Posterior vena cava (tissue), 2 donors: ENCODE results near the gene DDX50. TPM values are rescaled to one million over a fixed set of nuclear protein-coding genes. Genes with fewer than 3 reads are reported as not detected.
"Not testable (repeated sequence)": the region's sequence is repeated elsewhere in the genome, so short reads cannot be mapped to it uniquely, and the experiment has no call there.

ENCODE experiments used
- DNase-seq: peaks from one replicate; pipeline ENCODE4 v3.0.0-alpha.2; 2020; ENCODE audit warnings: low spot score
- intact Hi-C, 2 donors: fragments of 100-400 bp; cut with DNase I; formaldehyde crosslinking; loops; one replicate each; pipeline versions ENCODE4 v1.14.1 to v1.14.2; 2022 to 2023
- total RNA-seq, 2 donors: library from RNA; stranded (reverse); fragmentation: NEBNext Ultra II Directional; extraction: Animal tissue kit (Norgen Biotek cat#: 25700); gene quantifications; one replicate each; pipeline ENCODE4 v1.2.1, GENCODE V29; 2021
- donor health status: DM: yes; HTN: yes; CAD: no.
- donor health status: DM: yes; HTN: yes; CAD: no.

Gene DDX50
- total RNA-seq, 2 donors from 2014 or later, result 39.3 to 45.6 TPM

DNA sequence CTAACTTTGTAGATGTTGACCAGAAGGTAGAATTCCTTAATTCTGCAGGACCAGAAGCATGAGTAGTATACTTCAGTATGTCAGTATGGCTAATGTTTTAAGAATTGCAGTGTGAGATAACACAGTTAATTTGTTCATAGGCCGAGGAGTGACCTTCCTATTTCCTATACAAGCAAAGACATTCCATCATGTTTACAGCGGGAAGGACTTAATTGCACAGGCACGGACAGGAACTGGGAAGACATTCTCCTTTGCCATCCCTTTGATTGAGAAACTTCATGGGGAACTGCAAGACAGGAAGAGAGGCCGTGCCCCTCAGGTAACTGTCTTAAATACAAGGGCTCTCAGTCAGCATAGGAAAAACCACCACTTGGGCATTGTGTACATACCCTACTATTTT is 62.0 kb downstream of the DDX50 start:
- intact Hi-C loops, result no loop called here
- DNase-seq, result no peak

DNA sequence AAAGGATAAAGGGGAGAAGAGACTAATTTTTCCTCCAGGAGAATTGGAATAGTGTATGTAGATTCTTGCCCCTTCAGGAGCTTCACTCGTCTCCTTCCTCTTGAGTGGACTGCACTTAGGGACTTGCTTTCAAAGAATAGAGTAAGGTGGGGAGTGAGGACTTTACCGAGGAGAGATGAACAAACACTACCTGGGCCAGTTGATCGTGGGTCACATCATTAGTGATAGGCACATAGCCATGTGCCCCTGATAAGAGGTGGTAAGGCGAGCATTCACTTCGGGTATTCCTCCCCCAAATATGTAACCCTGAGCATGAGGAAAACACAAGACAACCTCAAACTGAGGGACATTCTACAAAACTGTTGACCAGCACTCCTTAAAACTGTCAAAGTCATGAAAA is 72.9 kb downstream of the DDX50 start:
- intact Hi-C loops, result no loop called here
- DNase-seq, result no peak

DNA sequence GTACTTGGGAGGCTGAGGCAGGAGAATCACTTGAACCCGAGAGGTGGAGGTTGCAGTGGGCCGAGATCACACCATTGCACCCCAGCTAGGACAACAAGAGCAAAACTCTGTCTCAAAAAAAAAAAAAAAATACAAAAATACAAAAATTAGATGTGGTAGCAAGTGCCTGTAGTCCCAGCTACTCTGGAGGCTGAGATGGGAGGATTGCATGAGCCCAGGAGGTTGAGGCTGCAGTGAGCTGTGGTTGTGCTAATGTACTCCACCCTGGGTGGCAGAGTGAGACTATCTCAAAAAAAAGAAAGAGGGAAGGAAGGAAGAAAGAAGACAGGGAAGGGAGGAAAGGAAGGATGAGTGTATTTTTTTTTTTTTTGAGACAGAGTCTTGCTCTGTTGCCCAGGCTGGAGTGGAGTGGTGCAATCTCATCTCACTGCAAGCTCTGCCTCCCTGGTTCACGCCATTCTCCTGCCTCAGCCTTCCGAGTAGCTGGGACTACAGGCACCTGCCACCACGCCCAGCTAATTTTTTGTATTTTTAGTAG is 74.9 kb downstream of the DDX50 start:
- DNase-seq, intact Hi-C loops: not testable (repeated sequence)

DNA sequence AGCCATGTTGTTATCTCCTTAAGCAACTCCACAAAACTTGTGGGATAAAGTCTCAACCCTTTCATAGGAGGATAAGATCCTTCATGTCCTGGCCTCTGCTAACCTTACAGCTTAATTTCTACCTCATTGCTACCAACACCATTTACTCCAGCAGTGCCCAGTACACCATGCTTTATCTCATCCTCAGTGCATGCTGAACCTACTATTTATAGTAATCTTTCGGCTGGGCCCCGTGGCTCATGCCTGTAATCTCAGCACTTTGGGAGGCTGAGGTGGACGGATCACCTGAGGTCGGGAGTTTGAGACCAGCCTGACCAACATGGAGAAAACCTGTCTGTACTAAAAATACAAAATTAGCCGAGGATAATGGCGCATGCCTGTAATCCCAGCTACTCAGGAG is 78.6 kb downstream of the DDX50 start:
- intact Hi-C loops, result not testable (repeated sequence)

DNA sequence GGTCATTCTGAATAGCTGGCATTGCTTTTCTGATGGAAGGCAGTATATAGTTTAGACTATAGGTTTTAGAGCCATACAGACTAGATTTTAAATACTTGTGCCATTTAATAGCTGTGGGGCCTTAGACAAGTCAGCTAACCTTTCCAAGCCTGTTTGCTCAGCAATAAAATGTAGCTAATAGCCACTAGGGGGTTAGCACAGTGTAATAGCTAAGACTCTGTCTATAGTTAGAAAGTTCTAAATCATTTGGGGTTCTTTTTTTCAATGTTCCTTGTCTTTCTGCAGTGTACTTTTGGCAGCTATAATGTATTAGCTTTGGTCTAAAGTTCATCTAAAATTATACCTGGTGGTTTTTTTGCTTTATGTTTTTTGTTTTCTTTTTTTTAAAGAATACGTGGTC is 80.0 kb downstream of the DDX50 start:
- DNase-seq, result no peak
- intact Hi-C loops, result no loop called here

More for the DNA sequence above, 78.6 kb downstream of the DDX50 start:
- DNase-seq, result not testable (repeated sequence)

DNA sequence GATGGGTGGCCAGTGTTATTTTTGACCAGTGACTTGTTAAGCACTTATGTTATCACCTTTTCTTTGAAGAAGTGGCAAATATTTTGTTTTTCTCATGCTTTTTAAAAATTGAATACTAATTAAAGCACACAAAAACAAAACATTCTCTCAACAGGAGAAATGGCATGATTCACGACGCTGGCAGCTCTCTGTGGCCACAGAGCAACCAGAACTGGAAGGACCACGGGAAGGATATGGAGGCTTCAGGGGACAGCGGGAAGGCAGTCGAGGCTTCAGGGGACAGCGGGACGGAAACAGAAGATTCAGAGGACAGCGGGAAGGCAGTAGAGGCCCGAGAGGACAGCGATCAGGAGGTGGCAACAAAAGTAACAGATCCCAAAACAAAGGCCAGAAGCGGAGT is 81.3 kb downstream of the DDX50 start:
- intact Hi-C loops, result no loop called here
- DNase-seq, result no peak

DNA sequence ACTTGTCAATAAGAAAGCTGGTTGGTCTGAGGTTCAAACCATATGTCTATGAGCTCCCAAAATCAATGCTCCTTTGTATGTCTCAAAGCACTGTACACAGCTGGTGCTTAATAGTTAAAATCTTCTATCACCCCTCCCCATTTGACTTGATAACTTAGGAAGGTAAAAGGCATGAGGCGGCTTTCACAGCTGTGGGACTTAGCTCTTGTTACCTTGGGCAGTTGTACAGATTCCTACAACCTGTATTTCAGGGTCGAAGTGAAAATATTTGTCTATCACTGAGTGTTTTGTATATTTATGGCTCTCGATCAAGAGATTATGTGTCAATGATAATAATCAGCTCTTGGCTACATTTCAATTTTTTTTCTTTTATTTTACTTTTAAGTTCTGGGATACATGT is 86.5 kb downstream of the DDX50 start:
- intact Hi-C loops, result no loop called here
- no peak for DNase-seq

DNA sequence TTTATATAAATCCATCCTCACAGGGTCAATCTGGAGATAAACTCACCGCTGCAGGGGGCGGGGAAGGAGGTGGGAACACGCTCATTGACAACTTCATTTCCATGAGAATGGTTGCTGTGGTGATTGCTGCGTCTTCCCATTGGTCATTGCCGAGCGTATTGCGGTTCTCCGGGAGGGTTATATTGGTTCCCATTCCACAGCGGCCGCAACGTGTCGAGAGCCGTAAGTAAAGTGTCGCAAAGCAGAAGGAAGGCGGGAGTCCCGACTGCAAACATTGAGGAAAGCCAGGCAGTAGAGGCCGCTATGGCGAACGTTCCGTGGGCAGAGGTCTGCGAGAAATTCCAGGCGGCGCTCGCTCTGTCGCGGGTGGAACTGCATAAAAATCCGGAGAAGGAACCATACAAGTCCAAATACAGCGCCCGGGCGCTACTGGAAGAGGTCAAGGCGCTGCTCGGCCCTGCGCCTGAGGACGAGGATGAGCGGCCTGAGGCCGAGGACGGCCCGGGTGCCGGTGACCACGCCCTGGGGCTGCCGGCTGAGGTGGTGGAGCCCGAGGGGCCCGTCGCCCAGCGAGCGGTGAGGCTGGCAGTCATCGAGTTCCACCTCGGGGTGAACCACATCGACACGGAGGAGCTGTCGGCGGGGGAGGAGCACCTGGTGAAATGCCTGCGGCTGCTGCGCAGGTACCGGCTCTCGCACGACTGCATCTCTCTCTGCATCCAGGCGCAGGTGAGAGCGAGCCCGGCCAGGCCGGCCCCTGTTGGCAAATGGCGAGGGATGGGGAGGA is 87.6 kb downstream of the DDX50 start, which contains the start of gene KIFBP:
TSS of gene KIFBP (plus strand) at position 274 of the 787 bp plus-strand sequence. CDS start at position 304, 30 bp downstream.
- intact Hi-C loops, result no loop called here
- peak; percentile 97 for DNase-seq

DNA sequence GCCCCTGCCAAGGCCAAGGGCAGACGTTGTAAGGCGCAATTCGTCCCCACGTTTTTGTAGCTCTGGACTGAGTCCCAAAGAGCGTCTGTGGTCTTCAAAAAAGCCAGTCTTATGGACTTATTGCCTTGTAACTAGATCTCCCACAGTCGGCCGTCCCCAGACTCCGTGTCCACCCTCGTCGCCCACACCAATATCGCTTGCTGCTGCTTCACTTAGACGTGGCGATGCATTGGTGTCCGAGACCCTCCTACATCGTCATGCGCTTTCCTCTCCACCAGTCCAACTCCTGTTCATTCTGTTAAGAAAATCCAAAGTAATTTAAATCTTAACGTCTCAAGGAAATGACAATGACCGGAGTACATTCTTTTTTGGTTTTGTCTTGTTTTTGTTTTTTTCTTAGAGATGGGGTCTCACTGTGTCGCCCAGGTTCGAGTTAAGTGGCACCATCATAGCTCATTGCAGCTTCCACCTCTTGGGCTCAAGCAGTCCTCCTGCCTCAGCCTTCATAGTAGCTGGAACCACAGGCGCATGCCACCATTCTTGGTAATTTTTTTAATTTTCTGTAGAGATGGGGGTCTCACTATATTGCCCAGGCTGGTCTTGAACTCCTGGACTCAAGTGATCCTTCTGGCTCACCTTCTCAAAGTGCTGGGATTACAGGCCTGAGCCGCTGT is 88.3 kb downstream of the DDX50 start:
- no peak for DNase-seq
- intact Hi-C loops, result no loop called here

DNA sequence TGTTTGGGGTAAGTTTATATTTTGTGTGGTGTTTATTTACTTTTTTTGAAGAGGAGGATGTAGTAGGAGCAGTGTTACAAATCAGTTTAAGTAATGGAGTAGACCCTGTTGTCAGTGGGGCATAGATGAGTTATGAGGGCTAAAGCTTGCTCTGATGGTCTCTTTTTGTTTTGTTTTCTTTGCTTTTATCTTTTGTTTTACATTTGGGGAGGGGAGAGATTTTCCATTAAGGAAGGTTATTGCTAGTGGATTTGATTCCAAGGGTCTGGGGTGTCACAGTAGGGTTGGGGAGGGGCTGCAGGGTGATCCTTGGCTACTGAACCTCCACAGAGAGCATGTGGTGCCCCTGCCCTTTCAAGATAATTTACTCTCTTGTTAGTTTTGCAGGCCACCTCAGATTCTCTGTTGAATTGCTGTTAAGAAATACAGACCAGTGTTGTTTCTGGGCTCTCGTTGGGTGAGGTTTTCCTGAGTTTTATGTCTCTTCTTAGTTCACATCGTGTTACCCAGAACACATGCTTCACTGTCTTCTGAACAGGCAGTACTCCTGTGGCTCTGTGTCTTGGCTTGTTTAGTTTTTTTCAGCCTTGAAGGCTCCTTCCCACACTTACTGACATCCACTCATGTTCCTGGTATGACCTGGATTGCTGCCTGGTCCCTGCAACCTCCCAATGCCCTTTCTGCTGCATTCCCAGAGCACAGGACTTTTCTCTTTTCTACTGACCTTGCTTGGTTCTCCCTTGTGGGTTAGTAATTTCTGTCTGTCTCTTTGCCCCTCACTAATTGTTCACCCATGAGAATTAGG is 91.7 kb downstream of the DDX50 start:
- intact Hi-C loops, result loop anchor here in 1 of 2 donors (10.0 kb wide), 2 partner anchors 102 to 1002 kb away; no protein-coding TSS in a partner anchor
- peak; percentile 81 for DNase-seq

Other genes with a start within 250 kb of the DDX50 start
- gene CCAR1, start 180.1 kb upstream of the DDX50 start, total RNA-seq, result 10 to 100 TPM; 45.2 to 49.3 TPM
- gene STOX1, start 73.8 kb upstream of the DDX50 start, total RNA-seq, result under 1 TPM; 0.24 to 0.32 TPM
- gene DDX21, start 54.9 kb downstream of the DDX50 start, total RNA-seq, result 10 to 100 TPM; 37.4 to 55.7 TPM
- gene KIFBP, start 87.5 kb downstream of the DDX50 start, total RNA-seq, result 10 to 100 TPM; 23.8 to 26.3 TPM
- gene SRGN, start 186.8 kb downstream of the DDX50 start, total RNA-seq, result 100 to 1,000 TPM; 138 to 144 TPM
- 10 to 100 TPM; 44.2 to 58.2 TPM for gene VPS26A, start 222.9 kb downstream of the DDX50 start, total RNA-seq